ENCODE results near the gene MAFG. TPM values are rescaled to one million over a fixed set of nuclear protein-coding genes. Genes with fewer than 3 reads are reported as not detected.

The MAFG gene
- total and polyA plus RNA-seq, 2 of the 13 experiments (the other 11 are each of a cell fraction or from before 2014, with no cell fraction given) = 14.5 to 20.0 TPM

GRCh38 chr17:81871387-81872230 is 55.9 kb downstream of the MAFG start (continued):
- no peak; the same call in 1 of the 2 replicates for TF ChIP-seq CENPBD1 (CRISPR knock-in tag; IDR thresholded peaks at IDR 0.05; ENCODE audit: borderline replicate concordance, low read depth)
- TF ChIP-seq ZKSCAN5 (CRISPR knock-in tag; IDR thresholded peaks at IDR 0.05) = 0 out of 2 replicates have a peak, but pooled peaks have one; percentile 48
- no peak; the same call in 1 of the 2 replicates for TF ChIP-seq TP53 (CRISPR knock-in tag; conservative IDR thresholded peaks at IDR 0.05)
- TF ChIP-seq PITX1 (CRISPR knock-in tag; IDR thresholded peaks at IDR 0.05) = peak; percentile 48; the same call in 1 of the 2 replicates
- no peak for TF ChIP-seq ZNF597 (CRISPR knock-in tag; IDR thresholded peaks at IDR 0.05)
- TF ChIP-seq, protein P1, sequence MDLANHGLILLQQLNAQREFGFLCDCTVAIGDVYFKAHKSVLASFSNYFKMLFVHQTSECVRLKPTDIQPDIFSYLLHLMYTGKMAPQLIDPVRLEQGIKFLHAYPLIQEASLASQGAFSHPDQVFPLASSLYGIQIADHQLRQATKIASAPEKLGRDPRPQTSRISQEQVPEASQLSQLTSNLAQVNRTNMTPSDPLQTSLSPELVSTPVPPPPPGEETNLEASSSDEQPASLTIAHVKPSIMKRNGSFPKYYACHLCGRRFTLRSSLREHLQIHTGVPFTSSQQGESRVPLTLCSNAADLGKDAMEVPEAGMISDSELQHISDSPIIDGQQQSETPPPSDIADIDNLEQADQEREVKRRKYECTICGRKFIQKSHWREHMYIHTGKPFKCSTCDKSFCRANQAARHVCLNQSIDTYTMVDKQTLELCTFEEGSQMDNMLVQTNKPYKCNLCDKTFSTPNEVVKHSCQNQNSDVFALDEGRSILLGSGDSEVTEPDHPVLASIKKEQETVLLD (CRISPR knock-in tag; IDR thresholded peaks at IDR 0.05; ENCODE audit: low read depth) = peak; percentile 49
- peak; percentile 52; the same call in 1 of the 2 replicates for TF ChIP-seq ZNF878 (CRISPR knock-in tag; IDR thresholded peaks at IDR 0.05)
- TF ChIP-seq ZBTB37 (CRISPR knock-in tag; IDR thresholded peaks at IDR 0.05) = no peak
- TF ChIP-seq NFKB2 (CRISPR knock-in tag; IDR thresholded peaks at IDR 0.05; ENCODE audit: borderline replicate concordance) = peak; percentile 87
- no peak; the same call in none of the 2 replicates for TF ChIP-seq ZMYM4 (CRISPR knock-in tag; IDR thresholded peaks at IDR 0.05)
- TF ChIP-seq, protein P2, sequence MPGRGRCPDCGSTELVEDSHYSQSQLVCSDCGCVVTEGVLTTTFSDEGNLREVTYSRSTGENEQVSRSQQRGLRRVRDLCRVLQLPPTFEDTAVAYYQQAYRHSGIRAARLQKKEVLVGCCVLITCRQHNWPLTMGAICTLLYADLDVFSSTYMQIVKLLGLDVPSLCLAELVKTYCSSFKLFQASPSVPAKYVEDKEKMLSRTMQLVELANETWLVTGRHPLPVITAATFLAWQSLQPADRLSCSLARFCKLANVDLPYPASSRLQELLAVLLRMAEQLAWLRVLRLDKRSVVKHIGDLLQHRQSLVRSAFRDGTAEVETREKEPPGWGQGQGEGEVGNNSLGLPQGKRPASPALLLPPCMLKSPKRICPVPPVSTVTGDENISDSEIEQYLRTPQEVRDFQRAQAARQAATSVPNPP (CRISPR knock-in tag; IDR thresholded peaks at IDR 0.05) = no peak
- peak; percentile 86 for TF ChIP-seq TBX2 (CRISPR knock-in tag; IDR thresholded peaks at IDR 0.05; ENCODE audit: borderline replicate concordance)
- no peak for TF ChIP-seq ZNF75D (CRISPR knock-in tag; IDR thresholded peaks at IDR 0.05; ENCODE audit: borderline replicate concordance)
- TF ChIP-seq MED8 (CRISPR knock-in tag; IDR thresholded peaks at IDR 0.05; ENCODE audit: insufficient replicate concordance) = peak; percentile 85
- TF ChIP-seq, protein P3, sequence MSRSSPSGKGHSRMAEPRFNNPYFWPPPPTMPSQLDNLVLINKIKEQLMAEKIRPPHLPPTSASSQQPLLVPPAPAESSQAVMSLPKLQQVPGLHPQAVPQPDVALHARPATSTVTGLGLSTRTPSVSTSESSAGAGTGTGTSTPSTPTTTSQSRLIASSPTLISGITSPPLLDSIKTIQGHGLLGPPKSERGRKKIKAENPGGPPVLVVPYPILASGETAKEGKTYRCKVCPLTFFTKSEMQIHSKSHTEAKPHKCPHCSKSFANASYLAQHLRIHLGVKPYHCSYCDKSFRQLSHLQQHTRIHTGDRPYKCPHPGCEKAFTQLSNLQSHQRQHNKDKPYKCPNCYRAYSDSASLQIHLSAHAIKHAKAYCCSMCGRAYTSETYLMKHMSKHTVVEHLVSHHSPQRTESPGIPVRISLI (CRISPR knock-in tag; IDR thresholded peaks at IDR 0.05; ENCODE audit: borderline replicate concordance) = peak; percentile 59; the same call in 1 of the 2 replicates
- peak; percentile 45; the same call in 1 of the 2 replicates for TF ChIP-seq RARG (CRISPR knock-in tag; IDR thresholded peaks at IDR 0.05; ENCODE audit: low read depth)
- peak; percentile 83 for TF ChIP-seq SATB2 (CRISPR knock-in tag; IDR thresholded peaks at IDR 0.05)
- TF ChIP-seq ZFYVE20 (CRISPR knock-in tag; IDR thresholded peaks at IDR 0.05; ENCODE audit: borderline replicate concordance, low read depth) = peak; percentile 68; the same call in 1 of the 2 replicates
- TF ChIP-seq HDAC1 (CRISPR knock-in tag; IDR thresholded peaks at IDR 0.05) = peak; percentile 98
- TF ChIP-seq CCAR2 (optimal IDR thresholded peaks at IDR 0.05; ENCODE audit: low read depth, low read length) = no peak

Data from HepG2 (cell line).